ENCODE measurements around the gene LMLN. TPM values are rescaled to one million over a fixed set of nuclear protein-coding genes. Genes with fewer than 3 reads are reported as not detected.

LMLN gene
- total RNA-seq, 2 donors from 2014 or later: 10.0 to 10.5 TPM

GRCh38 chr3:197953881-197954280 lies 6.1 kb upstream of the LMLN start:
- no peak for DNase-seq
- TF ChIP-seq, protein P1, sequence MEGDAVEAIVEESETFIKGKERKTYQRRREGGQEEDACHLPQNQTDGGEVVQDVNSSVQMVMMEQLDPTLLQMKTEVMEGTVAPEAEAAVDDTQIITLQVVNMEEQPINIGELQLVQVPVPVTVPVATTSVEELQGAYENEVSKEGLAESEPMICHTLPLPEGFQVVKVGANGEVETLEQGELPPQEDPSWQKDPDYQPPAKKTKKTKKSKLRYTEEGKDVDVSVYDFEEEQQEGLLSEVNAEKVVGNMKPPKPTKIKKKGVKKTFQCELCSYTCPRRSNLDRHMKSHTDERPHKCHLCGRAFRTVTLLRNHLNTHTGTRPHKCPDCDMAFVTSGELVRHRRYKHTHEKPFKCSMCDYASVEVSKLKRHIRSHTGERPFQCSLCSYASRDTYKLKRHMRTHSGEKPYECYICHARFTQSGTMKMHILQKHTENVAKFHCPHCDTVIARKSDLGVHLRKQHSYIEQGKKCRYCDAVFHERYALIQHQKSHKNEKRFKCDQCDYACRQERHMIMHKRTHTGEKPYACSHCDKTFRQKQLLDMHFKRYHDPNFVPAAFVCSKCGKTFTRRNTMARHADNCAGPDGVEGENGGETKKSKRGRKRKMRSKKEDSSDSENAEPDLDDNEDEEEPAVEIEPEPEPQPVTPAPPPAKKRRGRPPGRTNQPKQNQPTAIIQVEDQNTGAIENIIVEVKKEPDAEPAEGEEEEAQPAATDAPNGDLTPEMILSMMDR (conservative IDR thresholded peaks at IDR 0.05): no peak
- Mint-ChIP-seq H3K9me3 (no peaks in the 10 kb centered on the region), H3K4me3 (peak overlapping the region; percentile 97), H3K27me3 (ENCODE audit: insufficient read depth) (no peaks in the 10 kb centered on the region), H3K27ac (peak overlapping the region; percentile 75), H3K4me1 (peaks cover 11% of the 10 kb centered on the region), H3K36me3 (ENCODE audit: low read depth) (peaks cover 56% of the 10 kb centered on the region)
- peaks cover 62% of the 10 kb centered on the region for H3K36me3 ChIP-seq (ENCODE audit: control insufficient read depth, insufficient read depth, low read length)
- H3K4me1 ChIP-seq (ENCODE audit: control insufficient read depth, insufficient read depth, low read length): peaks cover 6% of the 10 kb centered on the region
- no peak overlapping the region for H3K9ac ChIP-seq (ENCODE audit: extremely low read depth, low read length, poor library complexity, severe bottlenecking)
- no peak overlapping the region for H3K27ac ChIP-seq (ENCODE audit: low read depth, low read length)
- H3K4me3 ChIP-seq (ENCODE audit: low read length): peak overlapping the region; percentile 94
- no peaks in the 10 kb centered on the region for H3K27me3 ChIP-seq (ENCODE audit: control insufficient read depth, insufficient read depth, low read length, poor library complexity, severe bottlenecking)
- 96 to 100% methylated on average over 5 to 7 of the region's 7 CpGs for WGBS, 2 experiments (ENCODE audit: insufficient coverage in 1 of 2, insufficient read length in 1 of 2)
- H3K9me3 ChIP-seq (ENCODE audit: control insufficient read depth, low read length): no peaks in the 10 kb centered on the region

GRCh38 chr3:197955892-197956477 lies 4.0 kb upstream of the LMLN start:
- no peak for DNase-seq
- peaks cover 4% of the 10 kb centered on the region for H3K27me3 Mint-ChIP-seq (ENCODE audit: insufficient read depth)
- H3K36me3 Mint-ChIP-seq (ENCODE audit: low read depth): peaks cover 52% of the 10 kb centered on the region
- Histone ChIP-seq H3K4me1 (ENCODE audit: control insufficient read depth, insufficient read depth, low read length) (peaks cover 6% of the 10 kb centered on the region), H3K36me3 (ENCODE audit: control insufficient read depth, insufficient read depth, low read length) (peaks cover 58% of the 10 kb centered on the region), H3K9ac (ENCODE audit: extremely low read depth, low read length, poor library complexity, severe bottlenecking) (no peak overlapping the region), H3K27me3 (ENCODE audit: control insufficient read depth, insufficient read depth, low read length, poor library complexity, severe bottlenecking) (no peaks in the 10 kb centered on the region), H3K27ac (ENCODE audit: low read depth, low read length) (no peak overlapping the region), H3K9me3 (ENCODE audit: control insufficient read depth, low read length) (no peaks in the 10 kb centered on the region), H3K4me3 (ENCODE audit: low read length) (no peak overlapping the region)
- TF ChIP-seq, protein P1 (conservative IDR thresholded peaks at IDR 0.05): no peak
- H3K4me3 Mint-ChIP-seq: no peak overlapping the region
- peak overlapping the region; percentile 72 for H3K27ac Mint-ChIP-seq
- peaks cover 16% of the 10 kb centered on the region for H3K4me1 Mint-ChIP-seq
- no peaks in the 10 kb centered on the region for H3K9me3 Mint-ChIP-seq
- whole genome bisulfite sequencing, 2 experiments (ENCODE audit: insufficient coverage in 1 of 2, insufficient read length in 1 of 2): 94 to 96% methylated on average over 4 of the region's 4 CpGs

GRCh38 chr3:197956626-197956988 lies 3.4 kb upstream of the LMLN start:
- DNase-seq: peak; percentile 49
- Mint-ChIP-seq H3K27me3 (ENCODE audit: insufficient read depth) (peaks cover 9% of the 10 kb centered on the region), H3K4me1 (peaks cover 19% of the 10 kb centered on the region), H3K4me3 (no peak overlapping the region), H3K36me3 (ENCODE audit: low read depth) (peaks cover 46% of the 10 kb centered on the region), H3K9me3 (no peaks in the 10 kb centered on the region), H3K27ac (peak overlapping the region; percentile 72)
- 60 to 98% methylated on average over 1 to 2 of the region's 2 CpGs for WGBS, 2 experiments (ENCODE audit: insufficient coverage in 1 of 2, insufficient read length in 1 of 2)
- Histone ChIP-seq H3K4me1 (ENCODE audit: control insufficient read depth, insufficient read depth, low read length) (peaks cover 3% of the 10 kb centered on the region), H3K9ac (ENCODE audit: extremely low read depth, low read length, poor library complexity, severe bottlenecking) (no peak overlapping the region), H3K36me3 (ENCODE audit: control insufficient read depth, insufficient read depth, low read length) (peaks cover 52% of the 10 kb centered on the region), H3K27me3 (ENCODE audit: control insufficient read depth, insufficient read depth, low read length, poor library complexity, severe bottlenecking) (no peaks in the 10 kb centered on the region), H3K27ac (ENCODE audit: low read depth, low read length) (peak overlapping the region; percentile 5), H3K4me3 (ENCODE audit: low read length) (no peak overlapping the region), H3K9me3 (ENCODE audit: control insufficient read depth, low read length) (no peaks in the 10 kb centered on the region)
- TF ChIP-seq, protein P1 (conservative IDR thresholded peaks at IDR 0.05): no peak

Measured in endodermal cell (in vitro differentiated cells).